Testis (tissue), 2 donors: ENCODE results near the gene CMTM8.

Experiments
- POLR2A ChIP-seq: fragments of 450-650 bp; IDR thresholded peaks from one replicate; pipeline ENCODE4 v1.6.1; 2017; ENCODE audit warnings: antibody characterized with exemption, mild to moderate bottlenecking, moderate library complexity
- TF ChIP-seq, protein P1 (sequence below), 3 experiments: fragments of 450-650 bp in 2 of 3; fragments of 200-600 bp in 1 of 3; sonication (generic) in 1 of 3; IDR thresholded peaks; one replicate each; pipeline ENCODE4 v1.5.1; 2016 to 2019; ENCODE audit warnings: antibody characterized with exemption in 3 of 3, mild to moderate bottlenecking in 2 of 3, moderate library complexity in 1 of 3

GRCh38 chr3:32375596-32375930 is 137.1 kb downstream of the CMTM8 start:
- TF ChIP-seq, protein P1, sequence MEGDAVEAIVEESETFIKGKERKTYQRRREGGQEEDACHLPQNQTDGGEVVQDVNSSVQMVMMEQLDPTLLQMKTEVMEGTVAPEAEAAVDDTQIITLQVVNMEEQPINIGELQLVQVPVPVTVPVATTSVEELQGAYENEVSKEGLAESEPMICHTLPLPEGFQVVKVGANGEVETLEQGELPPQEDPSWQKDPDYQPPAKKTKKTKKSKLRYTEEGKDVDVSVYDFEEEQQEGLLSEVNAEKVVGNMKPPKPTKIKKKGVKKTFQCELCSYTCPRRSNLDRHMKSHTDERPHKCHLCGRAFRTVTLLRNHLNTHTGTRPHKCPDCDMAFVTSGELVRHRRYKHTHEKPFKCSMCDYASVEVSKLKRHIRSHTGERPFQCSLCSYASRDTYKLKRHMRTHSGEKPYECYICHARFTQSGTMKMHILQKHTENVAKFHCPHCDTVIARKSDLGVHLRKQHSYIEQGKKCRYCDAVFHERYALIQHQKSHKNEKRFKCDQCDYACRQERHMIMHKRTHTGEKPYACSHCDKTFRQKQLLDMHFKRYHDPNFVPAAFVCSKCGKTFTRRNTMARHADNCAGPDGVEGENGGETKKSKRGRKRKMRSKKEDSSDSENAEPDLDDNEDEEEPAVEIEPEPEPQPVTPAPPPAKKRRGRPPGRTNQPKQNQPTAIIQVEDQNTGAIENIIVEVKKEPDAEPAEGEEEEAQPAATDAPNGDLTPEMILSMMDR (IDR thresholded peaks at IDR 0.05) = no peak
- no peak for TF ChIP-seq POLR2A
